Measurements from ENCODE around the gene AP5Z1.

AP5Z1 gene

GRCh38 chr7:4747013-4747412, 28.4 kb upstream of the AP5Z1 start:
- DNase-seq = no peak

- DNase-seq = no peak
Observed at GRCh38 chr7:4747746-4748145, 27.7 kb upstream of the AP5Z1 start.

GRCh38 chr7:4748231-4748681, 27.2 kb upstream of the AP5Z1 start:
- DNase-seq = no peak

- no peak for DNase-seq
Observed at GRCh38 chr7:4749363-4749762, 26.1 kb upstream of the AP5Z1 start.

GRCh38 chr7:4749798-4750197, 25.6 kb upstream of the AP5Z1 start:
- no peak for DNase-seq

- DNase-seq = no peak
Observed at GRCh38 chr7:4751398-4751947, 23.9 kb upstream of the AP5Z1 start.

GRCh38 chr7:4753598-4754432, 21.6 kb upstream of the AP5Z1 start:
- peak; percentile 90 to 91 for DNase-seq

- DNase-seq = no peak
Observed at GRCh38 chr7:4754433-4755010, 20.9 kb upstream of the AP5Z1 start.

- DNase-seq = no peak
Observed at GRCh38 chr7:4755045-4755444, 20.4 kb upstream of the AP5Z1 start.

GRCh38 chr7:4758111-4758510, 17.3 kb upstream of the AP5Z1 start:
- no peak for DNase-seq

- DNase-seq = no peak
Observed at GRCh38 chr7:4758791-4759190, 16.6 kb upstream of the AP5Z1 start.

GRCh38 chr7:4759211-4759610, 16.2 kb upstream of the AP5Z1 start:
- DNase-seq = no peak

- DNase-seq = no peak
Observed at GRCh38 chr7:4760952-4761351, 14.5 kb upstream of the AP5Z1 start.

- no peak for DNase-seq
Observed at GRCh38 chr7:4762121-4763055, 13.0 kb upstream of the AP5Z1 start.

GRCh38 chr7:4763091-4763793, 12.2 kb upstream of the AP5Z1 start:
- no peak for DNase-seq

GRCh38 chr7:4763794-4764185, 11.6 kb upstream of the AP5Z1 start:
- DNase-seq = no peak

- DNase-seq = no peak
Observed at GRCh38 chr7:4764402-4765007, 10.9 kb upstream of the AP5Z1 start.

- no peak for DNase-seq
Observed at GRCh38 chr7:4765776-4766490, 9.5 kb upstream of the AP5Z1 start.

- no peak for DNase-seq
Observed at GRCh38 chr7:4766666-4767519, 8.5 kb upstream of the AP5Z1 start.
